Fibroblast of lung (primary cell): ENCODE results near the gene CYSLTR1. TPM values are rescaled to one million over a fixed set of nuclear protein-coding genes. Genes with fewer than 3 reads are reported as not detected.

Experiments used
- DNase-seq, 2 donors: peaks; one replicate each; pipeline versions ENCODE4 v3.0.0 to v3.0.0-alpha.2; 2010; ENCODE audit warnings: low read depth in 2 of 2
- H2AFZ ChIP-seq: 2 replicates; pipeline ENCODE4 v1.5.1; 2012; ENCODE audit warnings: low read length, control low read depth, inconsistent platforms
- H3K27ac ChIP-seq: 2 replicates; pipeline ENCODE4 v1.5.1; 2011; ENCODE audit warnings: low read length, control low read depth; ENCODE audit not compliant: insufficient read depth
- H3K27me3 ChIP-seq: 2 replicates; pipeline ENCODE4 v1.5.1; 2011; ENCODE audit warnings: mild to moderate bottlenecking, low read length; ENCODE audit not compliant: control insufficient read depth, insufficient read depth
- H3K36me3 ChIP-seq: 2 replicates; pipeline ENCODE4 v1.5.1; 2011; ENCODE audit warnings: low read length; ENCODE audit not compliant: control insufficient read depth, insufficient read depth
- H3K4me1 ChIP-seq: 2 replicates; pipeline ENCODE4 v1.5.1; 2011; ENCODE audit warnings: low read length; ENCODE audit not compliant: control insufficient read depth, insufficient read depth; ENCODE audit errors: extremely low read depth
- H3K4me2 ChIP-seq: 2 replicates; pipeline ENCODE4 v1.5.1; 2011; ENCODE audit warnings: low read length, control low read depth; ENCODE audit not compliant: insufficient read depth; ENCODE audit errors: extremely low read depth
- H3K4me3 ChIP-seq, 4 experiments: fragments of 200-600 bp in 1 of 4; sonication (generic) in 1 of 4; replicated peaks in 1 of 4; 2 replicates each; pipeline ENCODE4 v1.5.1; 2011 to 2016; ENCODE audit warnings: low read length in 4 of 4, low read depth in 3 of 4, mild to moderate bottlenecking in 3 of 4, control low read depth in 2 of 4, inconsistent platforms in 1 of 4, mixed read lengths in 1 of 4; ENCODE audit not compliant: insufficient read depth in 1 of 4; ENCODE audit errors: control extremely low read depth in 1 of 4
- H3K79me2 ChIP-seq: 2 replicates; pipeline ENCODE4 v1.5.1; 2012; ENCODE audit warnings: mild to moderate bottlenecking, low read length, inconsistent platforms; ENCODE audit not compliant: control insufficient read depth, insufficient read depth
- H3K9ac ChIP-seq: 2 replicates; pipeline ENCODE4 v1.5.1; 2011; ENCODE audit warnings: mild to moderate bottlenecking, low read length, control low read depth; ENCODE audit not compliant: insufficient read depth
- H3K9me3 ChIP-seq: 2 replicates; pipeline ENCODE4 v1.5.1; 2012; ENCODE audit warnings: low read depth, low read length; ENCODE audit not compliant: control insufficient read depth, insufficient read depth
- H4K20me1 ChIP-seq: 2 replicates; pipeline ENCODE4 v1.5.1; 2011; ENCODE audit warnings: low read length; ENCODE audit not compliant: control insufficient read depth, insufficient read depth; ENCODE audit errors: extremely low read depth
- CTCF ChIP-seq, 2 donors: IDR thresholded peaks in 1 of 2; conservative IDR thresholded peaks in 1 of 2; 1 replicate in 1 of 2; 2 replicates in 1 of 2; pipeline ENCODE4 v1.5.1; 2011 to 2012; ENCODE audit warnings: low read length in 2 of 2, control low read depth in 1 of 2, inconsistent platforms in 1 of 2, low read depth in 1 of 2, mild to moderate bottlenecking in 1 of 2
- EZH2 ChIP-seq: IDR thresholded peaks from 2 replicates; pipeline ENCODE4 v1.5.1; 2012; ENCODE audit warnings: low read length, control low read depth, mild to moderate bottlenecking; ENCODE audit errors: missing control alignments
- polyA plus RNA-seq, 2 donors: library from polyadenylated mRNA; depleted of rRNA in 1 of 2; stranded (reverse) in 1 of 2; unstranded in 1 of 2; fragments of >200 nt; gene quantifications; 2 replicates each; pipeline ENCODE4 v1.2.1, GENCODE V29; 2011 to 2012; ENCODE audit warnings: missing spikeins in 1 of 2
- total RNA-seq: library from RNA; depleted of rRNA; stranded (reverse); fragments of >200 nt; gene quantifications from 2 replicates; pipeline ENCODE4 v1.2.1, GENCODE V29; 2014

CYSLTR1 gene
- total and polyA plus RNA-seq, 2 donors (not counting 1 experiment from before 2014, with no cell fraction given) = 0.02 to 0.50 TPM

DNA sequence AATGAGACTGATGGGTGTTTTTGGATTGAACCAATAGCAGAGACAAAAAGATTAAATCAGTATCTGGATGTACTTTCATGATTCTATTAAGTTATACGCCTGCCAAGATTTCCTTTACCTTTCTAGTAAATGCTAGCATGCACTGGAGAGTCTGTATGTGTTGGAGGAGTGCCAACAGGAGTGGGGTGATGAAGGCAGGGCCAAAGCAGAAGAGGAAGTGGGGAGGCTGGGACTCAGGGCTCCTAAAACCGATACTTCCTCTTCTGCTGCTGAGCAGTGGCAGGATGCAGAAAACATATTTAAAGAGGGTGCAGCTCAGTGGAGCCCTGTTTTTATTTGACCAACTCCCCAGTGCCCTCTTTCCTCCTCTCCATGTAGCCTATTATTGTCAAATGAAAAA, 5.6 kb downstream of the CYSLTR1 start:
- no peaks in the 10 kb centered on the region for H3K4me1 ChIP-seq
- no peak for DNase-seq
- H3K36me3 ChIP-seq = no peaks in the 10 kb centered on the region
- no peak overlapping the region for H2AFZ ChIP-seq
- no peak overlapping the region for H3K4me3 ChIP-seq
- no peaks in the 10 kb centered on the region for H3K79me2 ChIP-seq
- no peak overlapping the region for H3K27ac ChIP-seq
- H3K4me2 ChIP-seq = no peak overlapping the region
- no peak overlapping the region for H3K9ac ChIP-seq
- TF ChIP-seq EZH2 = no peak
- no peak for TF ChIP-seq CTCF (conservative IDR thresholded peaks at IDR 0.05 in 1 of 2, IDR thresholded peaks at IDR 0.05 in 1 of 2; ENCODE audit: low read depth in 1 of 2, low read length in 2 of 2)
- no peaks in the 10 kb centered on the region for H4K20me1 ChIP-seq
- H3K27me3 ChIP-seq = no peaks in the 10 kb centered on the region
- no peaks in the 10 kb centered on the region for H3K9me3 ChIP-seq

DNA sequence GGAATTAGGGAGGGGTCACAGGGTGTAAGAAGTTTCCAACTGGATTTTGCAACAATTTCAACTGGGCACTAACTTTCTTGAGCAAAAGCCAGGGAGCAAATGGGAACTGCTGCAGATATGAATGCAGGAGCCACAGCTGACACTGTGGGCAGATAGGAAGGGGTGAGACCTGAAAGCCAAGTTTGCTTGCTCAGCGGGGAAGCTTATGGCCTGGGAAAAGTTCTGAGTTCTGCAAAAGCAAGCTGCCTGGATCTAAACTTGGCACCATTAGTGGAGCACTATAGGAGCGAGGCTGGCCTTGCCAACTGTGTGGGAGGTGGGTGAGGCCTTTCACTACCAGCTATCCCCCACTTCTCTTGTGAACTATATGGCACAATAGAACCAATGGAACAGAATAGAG, 11.1 kb downstream of the CYSLTR1 start:
- Histone ChIP-seq H3K9me3 (no peaks in the 10 kb centered on the region), H3K4me3 (no peak overlapping the region), H3K27me3 (no peaks in the 10 kb centered on the region), H3K27ac (no peak overlapping the region), H3K4me2 (no peak overlapping the region), H2AFZ (no peak overlapping the region), H3K9ac (no peak overlapping the region), H3K4me1 (no peaks in the 10 kb centered on the region), H3K36me3 (no peaks in the 10 kb centered on the region), H4K20me1 (no peaks in the 10 kb centered on the region), H3K79me2 (no peaks in the 10 kb centered on the region)
- no peak for DNase-seq
- TF ChIP-seq EZH2 (no peak), CTCF (conservative IDR thresholded peaks at IDR 0.05 in 1 of 2, IDR thresholded peaks at IDR 0.05 in 1 of 2; ENCODE audit: low read depth in 1 of 2, low read length in 2 of 2) (no peak)

DNA sequence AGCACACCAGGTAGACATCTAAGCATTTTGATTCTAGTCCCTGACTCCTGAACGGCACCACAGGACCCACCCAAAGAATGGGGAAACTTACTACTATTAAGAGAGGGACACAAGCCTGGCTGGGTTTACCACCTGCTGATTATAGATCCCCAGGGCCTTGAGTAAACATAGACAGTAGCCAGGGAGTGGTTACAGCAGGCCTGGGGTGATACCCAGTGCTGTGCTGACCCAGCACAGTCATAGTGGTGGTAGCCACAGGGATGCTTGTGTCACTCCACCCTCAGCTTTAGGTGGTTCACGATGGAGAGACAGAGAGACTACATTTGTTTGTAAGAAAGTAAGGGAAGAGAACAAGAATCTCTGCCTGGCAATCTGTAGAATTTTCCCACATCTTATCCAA, 11.7 kb downstream of the CYSLTR1 start:
- Histone ChIP-seq H3K4me3 (no peak overlapping the region), H2AFZ (no peak overlapping the region), H3K27me3 (no peaks in the 10 kb centered on the region), H3K79me2 (no peaks in the 10 kb centered on the region), H4K20me1 (no peaks in the 10 kb centered on the region), H3K9ac (no peak overlapping the region), H3K27ac (no peak overlapping the region), H3K4me2 (no peak overlapping the region), H3K9me3 (no peaks in the 10 kb centered on the region), H3K36me3 (no peaks in the 10 kb centered on the region), H3K4me1 (no peaks in the 10 kb centered on the region)
- TF ChIP-seq CTCF (conservative IDR thresholded peaks at IDR 0.05 in 1 of 2, IDR thresholded peaks at IDR 0.05 in 1 of 2; ENCODE audit: low read depth in 1 of 2, low read length in 2 of 2) = no peak
- no peak for TF ChIP-seq EZH2
- DNase-seq = no peak
